ENCODE measurements around the gene ERVW-1. TPM values are rescaled to one million over a fixed set of nuclear protein-coding genes. Genes with fewer than 3 reads are reported as not detected.

The ERVW-1 gene
- total and polyA plus RNA-seq, 2 experiments from 2014 or later = 0.07 TPM; not detected in 1

GRCh38 chr7:92466682-92467081 lies 11.1 kb downstream of the ERVW-1 start:
- TF ChIP-seq ZNF331 (CRISPR knock-in tag; IDR thresholded peaks at IDR 0.05; ENCODE audit: low read depth) (no peak), JUNB (IDR thresholded peaks at IDR 0.05; ENCODE audit: unreplicated experiment) (no peak), EZH2phosphoT487 (IDR thresholded peaks at IDR 0.05; ENCODE audit: unreplicated experiment) (no peak), POLR2AphosphoS5 (IDR thresholded peaks at IDR 0.05; ENCODE audit: low read depth) (no peak), ZNF114 (CRISPR knock-in tag; IDR thresholded peaks at IDR 0.05) (no peak), CTCF (conservative IDR thresholded peaks at IDR 0.05; ENCODE audit: low read depth in 2 of 2) (no peak), ETS1 (IDR thresholded peaks at IDR 0.05) (no peak), STAT1 (IDR thresholded peaks at IDR 0.05; ENCODE audit: unreplicated experiment) (no peak), EZH2 (IDR thresholded peaks at IDR 0.05; ENCODE audit: low read depth, unreplicated experiment) (no peak)
- TF ChIP-seq, protein P1, sequence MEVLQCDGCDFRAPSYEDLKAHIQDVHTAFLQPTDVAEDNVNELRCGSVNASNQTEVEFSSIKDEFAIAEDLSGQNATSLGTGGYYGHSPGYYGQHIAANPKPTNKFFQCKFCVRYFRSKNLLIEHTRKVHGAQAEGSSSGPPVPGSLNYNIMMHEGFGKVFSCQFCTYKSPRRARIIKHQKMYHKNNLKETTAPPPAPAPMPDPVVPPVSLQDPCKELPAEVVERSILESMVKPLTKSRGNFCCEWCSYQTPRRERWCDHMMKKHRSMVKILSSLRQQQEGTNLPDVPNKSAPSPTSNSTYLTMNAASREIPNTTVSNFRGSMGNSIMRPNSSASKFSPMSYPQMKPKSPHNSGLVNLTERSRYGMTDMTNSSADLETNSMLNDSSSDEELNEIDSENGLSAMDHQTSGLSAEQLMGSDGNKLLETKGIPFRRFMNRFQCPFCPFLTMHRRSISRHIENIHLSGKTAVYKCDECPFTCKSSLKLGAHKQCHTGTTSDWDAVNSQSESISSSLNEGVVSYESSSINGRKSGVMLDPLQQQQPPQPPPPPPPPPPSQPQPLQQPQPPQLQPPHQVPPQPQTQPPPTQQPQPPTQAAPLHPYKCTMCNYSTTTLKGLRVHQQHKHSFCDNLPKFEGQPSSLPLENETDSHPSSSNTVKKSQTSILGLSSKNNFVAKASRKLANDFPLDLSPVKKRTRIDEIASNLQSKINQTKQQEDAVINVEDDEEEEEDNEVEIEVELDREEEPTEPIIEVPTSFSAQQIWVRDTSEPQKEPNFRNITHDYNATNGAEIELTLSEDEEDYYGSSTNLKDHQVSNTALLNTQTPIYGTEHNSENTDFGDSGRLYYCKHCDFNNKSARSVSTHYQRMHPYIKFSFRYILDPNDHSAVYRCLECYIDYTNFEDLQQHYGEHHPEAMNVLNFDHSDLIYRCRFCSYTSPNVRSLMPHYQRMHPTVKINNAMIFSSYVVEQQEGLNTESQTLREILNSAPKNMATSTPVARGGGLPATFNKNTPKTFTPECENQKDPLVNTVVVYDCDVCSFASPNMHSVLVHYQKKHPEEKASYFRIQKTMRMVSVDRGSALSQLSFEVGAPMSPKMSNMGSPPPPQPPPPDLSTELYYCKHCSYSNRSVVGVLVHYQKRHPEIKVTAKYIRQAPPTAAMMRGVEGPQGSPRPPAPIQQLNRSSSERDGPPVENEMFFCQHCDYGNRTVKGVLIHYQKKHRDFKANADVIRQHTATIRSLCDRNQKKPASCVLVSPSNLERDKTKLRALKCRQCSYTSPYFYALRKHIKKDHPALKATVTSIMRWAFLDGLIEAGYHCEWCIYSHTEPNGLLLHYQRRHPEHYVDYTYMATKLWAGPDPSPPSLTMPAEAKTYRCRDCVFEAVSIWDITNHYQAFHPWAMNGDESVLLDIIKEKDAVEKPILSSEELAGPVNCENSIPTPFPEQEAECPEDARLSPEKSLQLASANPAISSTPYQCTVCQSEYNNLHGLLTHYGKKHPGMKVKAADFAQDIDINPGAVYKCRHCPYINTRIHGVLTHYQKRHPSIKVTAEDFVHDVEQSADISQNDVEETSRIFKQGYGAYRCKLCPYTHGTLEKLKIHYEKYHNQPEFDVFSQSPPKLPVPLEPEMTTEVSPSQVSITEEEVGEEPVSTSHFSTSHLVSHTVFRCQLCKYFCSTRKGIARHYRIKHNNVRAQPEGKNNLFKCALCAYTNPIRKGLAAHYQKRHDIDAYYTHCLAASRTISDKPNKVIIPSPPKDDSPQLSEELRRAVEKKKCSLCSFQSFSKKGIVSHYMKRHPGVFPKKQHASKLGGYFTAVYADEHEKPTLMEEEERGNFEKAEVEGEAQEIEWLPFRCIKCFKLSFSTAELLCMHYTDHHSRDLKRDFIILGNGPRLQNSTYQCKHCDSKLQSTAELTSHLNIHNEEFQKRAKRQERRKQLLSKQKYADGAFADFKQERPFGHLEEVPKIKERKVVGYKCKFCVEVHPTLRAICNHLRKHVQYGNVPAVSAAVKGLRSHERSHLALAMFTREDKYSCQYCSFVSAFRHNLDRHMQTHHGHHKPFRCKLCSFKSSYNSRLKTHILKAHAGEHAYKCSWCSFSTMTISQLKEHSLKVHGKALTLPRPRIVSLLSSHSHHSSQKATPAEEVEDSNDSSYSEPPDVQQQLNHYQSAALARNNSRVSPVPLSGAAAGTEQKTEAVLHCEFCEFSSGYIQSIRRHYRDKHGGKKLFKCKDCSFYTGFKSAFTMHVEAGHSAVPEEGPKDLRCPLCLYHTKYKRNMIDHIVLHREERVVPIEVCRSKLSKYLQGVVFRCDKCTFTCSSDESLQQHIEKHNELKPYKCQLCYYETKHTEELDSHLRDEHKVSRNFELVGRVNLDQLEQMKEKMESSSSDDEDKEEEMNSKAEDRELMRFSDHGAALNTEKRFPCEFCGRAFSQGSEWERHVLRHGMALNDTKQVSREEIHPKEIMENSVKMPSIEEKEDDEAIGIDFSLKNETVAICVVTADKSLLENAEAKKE (CRISPR knock-in tag; IDR thresholded peaks at IDR 0.05) = no peak
- TF ChIP-seq, protein P2, sequence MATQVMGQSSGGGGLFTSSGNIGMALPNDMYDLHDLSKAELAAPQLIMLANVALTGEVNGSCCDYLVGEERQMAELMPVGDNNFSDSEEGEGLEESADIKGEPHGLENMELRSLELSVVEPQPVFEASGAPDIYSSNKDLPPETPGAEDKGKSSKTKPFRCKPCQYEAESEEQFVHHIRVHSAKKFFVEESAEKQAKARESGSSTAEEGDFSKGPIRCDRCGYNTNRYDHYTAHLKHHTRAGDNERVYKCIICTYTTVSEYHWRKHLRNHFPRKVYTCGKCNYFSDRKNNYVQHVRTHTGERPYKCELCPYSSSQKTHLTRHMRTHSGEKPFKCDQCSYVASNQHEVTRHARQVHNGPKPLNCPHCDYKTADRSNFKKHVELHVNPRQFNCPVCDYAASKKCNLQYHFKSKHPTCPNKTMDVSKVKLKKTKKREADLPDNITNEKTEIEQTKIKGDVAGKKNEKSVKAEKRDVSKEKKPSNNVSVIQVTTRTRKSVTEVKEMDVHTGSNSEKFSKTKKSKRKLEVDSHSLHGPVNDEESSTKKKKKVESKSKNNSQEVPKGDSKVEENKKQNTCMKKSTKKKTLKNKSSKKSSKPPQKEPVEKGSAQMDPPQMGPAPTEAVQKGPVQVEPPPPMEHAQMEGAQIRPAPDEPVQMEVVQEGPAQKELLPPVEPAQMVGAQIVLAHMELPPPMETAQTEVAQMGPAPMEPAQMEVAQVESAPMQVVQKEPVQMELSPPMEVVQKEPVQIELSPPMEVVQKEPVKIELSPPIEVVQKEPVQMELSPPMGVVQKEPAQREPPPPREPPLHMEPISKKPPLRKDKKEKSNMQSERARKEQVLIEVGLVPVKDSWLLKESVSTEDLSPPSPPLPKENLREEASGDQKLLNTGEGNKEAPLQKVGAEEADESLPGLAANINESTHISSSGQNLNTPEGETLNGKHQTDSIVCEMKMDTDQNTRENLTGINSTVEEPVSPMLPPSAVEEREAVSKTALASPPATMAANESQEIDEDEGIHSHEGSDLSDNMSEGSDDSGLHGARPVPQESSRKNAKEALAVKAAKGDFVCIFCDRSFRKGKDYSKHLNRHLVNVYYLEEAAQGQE (IDR thresholded peaks at IDR 0.05; ENCODE audit: unreplicated experiment) = no peak
- Histone ChIP-seq H3K4me1 (ENCODE audit: insufficient read depth) (no peaks in the 10 kb centered on the region), H3K36me3 (ENCODE audit: insufficient read depth) (no peaks in the 10 kb centered on the region), H3K4me2 (no peak overlapping the region), H3K27ac (ENCODE audit: low read depth) (no peak overlapping the region), H2AFZ (no peak overlapping the region), H3F3A (replicated peaks; ENCODE audit: low read depth) (no peaks in the 10 kb centered on the region), H3K27me3 (ENCODE audit: insufficient read depth) (no peaks in the 10 kb centered on the region), H3K9me2 (ENCODE audit: insufficient read depth) (no peaks in the 10 kb centered on the region), H4K20me1 (replicated peaks; ENCODE audit: insufficient read depth) (no peaks in the 10 kb centered on the region), H3K4me3 (no peak overlapping the region), H3K79me2 (replicated peaks; ENCODE audit: insufficient read depth) (no peaks in the 10 kb centered on the region)
- DNase-seq (ENCODE audit: low spot score) (no peak), ATAC-seq (no peak)
- peaks cover 20% of the 10 kb centered on the region for H3K36me3 Mint-ChIP-seq (ENCODE audit: low read depth)
- no peak overlapping the region for H3K4me3 Mint-ChIP-seq
- H3K4me1 Mint-ChIP-seq = no peaks in the 10 kb centered on the region; the same call in 2 of the 3 replicates
- H3K27ac Mint-ChIP-seq = no peak overlapping the region
- H3K9me3 Mint-ChIP-seq = peaks cover 23% of the 10 kb centered on the region
- no peaks in the 10 kb centered on the region for H3K27me3 Mint-ChIP-seq (ENCODE audit: insufficient read depth, low read depth, poor library complexity)
